HG03460 (cell line): ENCODE data around the gene EDAR.

Experiments
- ATAC-seq: cut with Tn5 transposase; IDR thresholded peaks from one replicate; pipeline ENCODE4 v1.9.1; 2021; ENCODE audit not compliant: unreplicated experiment

The EDAR gene

GRCh38 chr2:108988796-108989713, at the start of gene EDAR:
Gene EDAR, minus strand, starts transcription at chr2:108989220. Its CDS starts 58,206 bp downstream, at chr2:108931014.
- no peak for ATAC-seq

- ATAC-seq: no peak
Observed at GRCh38 chr2:109033171-109033570, 44.2 kb upstream of the EDAR start.

- ATAC-seq: no peak
Observed at GRCh38 chr2:109032229-109032820, 43.3 kb upstream of the EDAR start.

DNA sequence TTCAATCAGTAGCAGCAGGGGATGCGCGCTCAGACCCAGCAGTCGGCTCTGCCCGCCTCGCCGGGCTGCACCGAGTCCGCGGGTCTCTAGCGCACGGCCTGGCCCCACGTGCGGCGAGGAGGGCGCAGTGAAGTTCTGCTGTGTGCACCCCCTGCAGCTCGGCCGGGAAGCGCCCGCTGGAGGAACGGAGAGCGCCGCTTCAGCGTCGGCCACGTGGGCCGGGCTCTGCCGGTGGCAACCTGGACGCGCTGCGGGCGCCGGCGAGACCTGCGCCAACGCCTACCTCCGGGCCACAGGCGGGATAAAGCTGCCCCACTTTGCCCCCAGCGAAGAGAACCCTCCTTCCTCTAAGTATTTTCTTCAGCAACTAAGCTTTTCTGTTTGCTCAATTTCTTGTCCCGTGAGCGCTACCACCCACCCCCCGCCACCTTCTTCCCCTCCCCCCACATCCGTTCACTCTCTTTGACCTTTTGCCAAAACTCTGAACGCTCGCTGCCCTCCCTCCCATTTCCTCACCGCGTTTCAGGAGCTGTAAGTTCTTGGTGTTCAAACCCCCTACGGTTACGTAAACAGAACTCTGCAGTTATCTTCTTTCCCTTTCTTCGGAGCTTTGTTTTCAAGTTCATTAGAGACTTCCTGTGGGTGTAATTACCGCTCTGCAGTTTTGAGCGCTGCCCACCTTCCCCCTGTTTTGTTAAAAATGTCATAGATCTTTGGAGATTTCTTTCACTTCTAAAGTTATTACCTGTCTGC, 42.6 kb upstream of the EDAR start:
- ATAC-seq: peak; percentile 51

- no peak for ATAC-seq
Observed at GRCh38 chr2:109030870-109031475, 42.0 kb upstream of the EDAR start.

DNA sequence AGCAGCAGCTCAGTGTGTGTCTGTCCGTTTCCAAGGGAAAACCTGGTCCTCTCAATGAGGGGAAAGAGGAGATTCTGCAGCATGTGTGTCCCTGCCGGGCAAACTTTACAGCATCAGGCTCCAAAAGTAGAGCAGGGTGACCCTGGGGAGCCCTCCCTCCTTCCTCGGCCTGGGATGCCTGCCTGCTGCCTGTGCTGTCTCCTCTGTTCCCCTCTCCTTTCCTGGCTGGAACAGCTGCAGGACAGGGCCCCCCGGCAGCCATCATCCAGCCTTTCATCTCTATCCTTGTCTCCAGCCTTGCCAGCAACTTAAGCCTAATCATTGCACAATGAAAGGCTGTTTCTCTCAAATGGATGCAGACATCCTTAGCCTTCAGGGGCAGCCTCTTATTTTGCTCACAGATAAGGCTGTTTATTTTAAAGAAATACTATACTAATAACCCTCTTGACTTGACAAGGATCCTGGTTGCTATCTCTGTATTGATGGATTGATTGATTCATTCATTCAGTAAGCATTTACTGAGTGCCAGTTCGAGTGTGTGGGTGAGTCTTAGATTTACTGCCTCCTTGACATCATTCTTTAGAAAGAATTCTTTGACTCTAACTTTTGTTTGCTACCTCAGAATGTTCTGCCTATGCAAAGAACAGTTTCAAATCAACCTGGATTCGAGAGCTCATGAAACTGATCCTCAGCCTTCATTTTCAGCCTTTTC, 40.6 kb upstream of the EDAR start:
- no peak for ATAC-seq

GRCh38 chr2:109028738-109029489, 39.9 kb upstream of the EDAR start:
- ATAC-seq: no peak

- ATAC-seq: no peak
Observed at GRCh38 chr2:109028277-109028676, 39.3 kb upstream of the EDAR start.

GRCh38 chr2:109027702-109028101, 38.7 kb upstream of the EDAR start:
- no peak for ATAC-seq

- no peak for ATAC-seq
Observed at GRCh38 chr2:109024477-109024876, 35.5 kb upstream of the EDAR start.

GRCh38 chr2:109021895-109022300, 32.9 kb upstream of the EDAR start:
- no peak for ATAC-seq

GRCh38 chr2:109020217-109020637, 31.2 kb upstream of the EDAR start:
- ATAC-seq: no peak

DNA sequence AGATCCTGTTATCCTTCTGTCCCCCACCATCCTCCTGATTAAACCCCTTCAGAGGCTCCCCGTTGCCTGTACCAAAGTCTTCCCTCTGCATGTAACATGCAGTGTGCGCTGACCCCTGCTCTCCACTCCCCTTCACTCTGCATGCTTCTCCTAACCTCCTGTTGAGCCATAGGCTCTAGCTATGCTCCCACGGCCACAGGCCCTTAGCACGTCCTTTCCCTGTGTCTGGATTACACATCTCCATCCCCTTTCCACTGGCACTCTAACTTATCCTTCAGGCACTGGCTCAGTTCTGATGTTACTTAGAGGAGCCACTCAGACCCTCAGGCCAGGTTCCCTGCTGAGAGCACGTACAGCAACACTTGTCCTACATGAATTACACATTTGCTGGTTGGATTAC, 29.4 kb upstream of the EDAR start:
- ATAC-seq: no peak

DNA sequence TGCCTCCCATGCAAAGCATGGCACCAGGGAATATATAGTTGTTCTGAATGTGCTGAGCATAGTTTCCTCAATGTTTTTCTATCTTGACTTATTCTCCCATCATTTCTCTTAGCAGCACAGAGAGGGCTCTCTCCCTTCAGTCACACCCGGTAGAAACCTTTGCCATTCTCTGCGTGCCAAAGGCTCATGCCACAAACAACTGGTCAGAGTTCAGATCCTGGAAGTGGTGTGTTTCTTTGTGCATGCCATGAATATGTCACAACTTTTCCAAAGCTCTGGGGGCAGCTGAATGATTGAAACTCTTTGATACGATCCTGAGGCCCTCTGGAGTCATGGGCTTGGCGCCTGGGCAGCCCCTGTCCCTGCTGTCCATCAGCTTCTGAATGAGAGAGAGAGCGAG, 28.0 kb upstream of the EDAR start:
- no peak for ATAC-seq

DNA sequence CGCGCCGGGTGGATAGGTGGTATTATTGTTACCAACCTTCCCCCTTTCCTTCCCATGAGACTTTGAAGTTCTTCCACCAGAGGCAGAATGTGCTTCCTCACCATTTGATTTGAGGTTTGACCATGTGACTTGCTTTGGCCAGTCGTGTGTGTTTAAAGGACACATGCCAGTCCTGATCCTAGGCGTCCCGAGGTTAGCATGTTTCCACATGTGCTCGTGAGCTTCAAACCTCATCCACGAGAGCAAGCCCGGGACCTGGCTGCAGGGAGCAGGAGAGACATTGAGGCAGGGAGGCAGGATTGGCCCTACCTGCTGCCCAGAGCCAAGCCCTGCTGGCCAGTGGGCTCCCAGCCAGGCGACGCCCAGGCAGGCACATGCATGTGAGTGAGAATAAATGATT, 27.4 kb upstream of the EDAR start:
- no peak for ATAC-seq

GRCh38 chr2:109014476-109014875, 25.5 kb upstream of the EDAR start:
- no peak for ATAC-seq

- no peak for ATAC-seq
Observed at GRCh38 chr2:109013051-109013450, 24.0 kb upstream of the EDAR start.

GRCh38 chr2:109009920-109010610, 21.0 kb upstream of the EDAR start:
- ATAC-seq: no peak

GRCh38 chr2:109006971-109007370, 18.0 kb upstream of the EDAR start:
- ATAC-seq: no peak
